ENCODE results near the gene GCK.

GCK gene

GRCh38 chr7:44232901-44233715 is 43.9 kb upstream of the GCK start:
- H3K9ac ChIP-seq (ENCODE audit: low read length): no peak overlapping the region
- no peaks in the 10 kb centered on the region for H3K36me3 ChIP-seq (ENCODE audit: low read length)
- H3K9me2 ChIP-seq (replicated peaks; ENCODE audit: insufficient read depth, low read length): no peaks in the 10 kb centered on the region
- H3K27me3 ChIP-seq (ENCODE audit: low read length): no peaks in the 10 kb centered on the region
- H3K79me2 ChIP-seq (ENCODE audit: insufficient read depth, low read length): no peaks in the 10 kb centered on the region
- H3K27ac ChIP-seq (ENCODE audit: low read depth, low read length): no peak overlapping the region
- no peak overlapping the region for H3K4me3 ChIP-seq (ENCODE audit: insufficient read depth, low read length, poor library complexity, severe bottlenecking)
- no peaks in the 10 kb centered on the region for H3F3A ChIP-seq (ENCODE audit: insufficient read depth)
- H2AFZ ChIP-seq (ENCODE audit: low read depth, low read length, severe bottlenecking): no peak overlapping the region
- H4K20me1 ChIP-seq (ENCODE audit: low read depth, low read length): no peaks in the 10 kb centered on the region
- TF ChIP-seq CTCF (IDR thresholded peaks at IDR 0.05; ENCODE audit: insufficient read depth, low read length, poor library complexity, severe bottlenecking): no peak
- no peak overlapping the region for H3K4me2 ChIP-seq (ENCODE audit: low read depth, low read length, poor library complexity, severe bottlenecking)
- no peaks in the 10 kb centered on the region for H3K9me3 ChIP-seq (ENCODE audit: insufficient read depth, low read length)

GRCh38 chr7:44232396-44232795 is 43.2 kb upstream of the GCK start:
- H3K79me2 ChIP-seq (ENCODE audit: insufficient read depth, low read length): no peaks in the 10 kb centered on the region
- no peak overlapping the region for H3K4me3 ChIP-seq (ENCODE audit: insufficient read depth, low read length, poor library complexity, severe bottlenecking)
- no peaks in the 10 kb centered on the region for H3K27me3 ChIP-seq (ENCODE audit: low read length)
- H4K20me1 ChIP-seq (ENCODE audit: low read depth, low read length): no peaks in the 10 kb centered on the region
- no peak overlapping the region for H3K4me2 ChIP-seq (ENCODE audit: low read depth, low read length, poor library complexity, severe bottlenecking)
- no peak overlapping the region for H3K27ac ChIP-seq (ENCODE audit: low read depth, low read length)
- H3K9me3 ChIP-seq (ENCODE audit: insufficient read depth, low read length): no peaks in the 10 kb centered on the region
- no peaks in the 10 kb centered on the region for H3K36me3 ChIP-seq (ENCODE audit: low read length)
- H3K9ac ChIP-seq (ENCODE audit: low read length): no peak overlapping the region
- no peaks in the 10 kb centered on the region for H3K9me2 ChIP-seq (replicated peaks; ENCODE audit: insufficient read depth, low read length)
- no peak overlapping the region for H2AFZ ChIP-seq (ENCODE audit: low read depth, low read length, severe bottlenecking)
- no peaks in the 10 kb centered on the region for H3F3A ChIP-seq (ENCODE audit: insufficient read depth)
- TF ChIP-seq CTCF (IDR thresholded peaks at IDR 0.05; ENCODE audit: insufficient read depth, low read length, poor library complexity, severe bottlenecking) (no peak), EZH2phosphoT487 (conservative IDR thresholded peaks at IDR 0.05; ENCODE audit: low read length) (no peak)

- H3K9ac ChIP-seq (ENCODE audit: low read length): no peak overlapping the region
- H3K4me3 ChIP-seq (ENCODE audit: insufficient read depth, low read length, poor library complexity, severe bottlenecking): no peak overlapping the region
- no peaks in the 10 kb centered on the region for H3K9me2 ChIP-seq (replicated peaks; ENCODE audit: insufficient read depth, low read length)
- H3K27me3 ChIP-seq (ENCODE audit: low read length): no peaks in the 10 kb centered on the region
- H3K36me3 ChIP-seq (ENCODE audit: low read length): no peaks in the 10 kb centered on the region
- H2AFZ ChIP-seq (ENCODE audit: low read depth, low read length, severe bottlenecking): no peak overlapping the region
- no peaks in the 10 kb centered on the region for H3K79me2 ChIP-seq (ENCODE audit: insufficient read depth, low read length)
- TF ChIP-seq EZH2phosphoT487 (conservative IDR thresholded peaks at IDR 0.05; ENCODE audit: low read length) (no peak), CTCF (IDR thresholded peaks at IDR 0.05; ENCODE audit: insufficient read depth, low read length, poor library complexity, severe bottlenecking) (no peak)
- no peaks in the 10 kb centered on the region for H3F3A ChIP-seq (ENCODE audit: insufficient read depth)
- H3K4me2 ChIP-seq (ENCODE audit: low read depth, low read length, poor library complexity, severe bottlenecking): no peak overlapping the region
- H4K20me1 ChIP-seq (ENCODE audit: low read depth, low read length): no peaks in the 10 kb centered on the region
- H3K9me3 ChIP-seq (ENCODE audit: insufficient read depth, low read length): no peaks in the 10 kb centered on the region
- H3K27ac ChIP-seq (ENCODE audit: low read depth, low read length): no peak overlapping the region
These were observed 41.8 kb upstream of the GCK start for GRCh38 chr7:44231088-44231487.
